Thoracic aorta (tissue), 2 donors: ENCODE measurements around the gene RBMS3. TPM values are rescaled to one million over a fixed set of nuclear protein-coding genes. Genes with fewer than 3 reads are reported as not detected.
"Not testable (repeated sequence)": the region's sequence is repeated elsewhere in the genome, so short reads cannot be mapped to it uniquely, and the experiment has no call there.

Experiments used
- ATAC-seq: fragments of 150-250 bp; one replicate; pipeline ENCODE4 v1.8.0; 2017; ENCODE audit warnings: low read depth; ENCODE audit not compliant: insufficient number of reproducible peaks, low FRiP score
- DNase-seq: peaks from one replicate; pipeline ENCODE4 v3.0.0-alpha.2; 2020; ENCODE audit warnings: low spot score
- H3K27ac ChIP-seq, 2 donors: fragments of 200-600 bp; sonication (generic); 1 replicate in 1 of 2; 2 replicates in 1 of 2; pipeline ENCODE4 v1.5.1; 2016; ENCODE audit warnings: mild to moderate bottlenecking in 2 of 2, moderate library complexity in 2 of 2
- H3K27me3 ChIP-seq: fragments of 200-600 bp; sonication (generic); replicated peaks from 2 replicates; pipeline ENCODE4 v1.6.0; 2016; ENCODE audit warnings: mild to moderate bottlenecking; ENCODE audit not compliant: insufficient read depth
- H3K36me3 ChIP-seq: fragments of 200-600 bp; sonication (generic); one replicate; pipeline ENCODE4 v1.5.1; 2016
- H3K4me1 ChIP-seq, 2 donors: fragments of 200-600 bp; sonication (generic); 1 replicate in 1 of 2; 2 replicates in 1 of 2; pipeline versions ENCODE4 v1.5.1 to v1.6.0; 2016; ENCODE audit warnings: low read depth in 2 of 2, mild to moderate bottlenecking in 1 of 2; ENCODE audit not compliant: control insufficient read depth in 1 of 2
- H3K4me3 ChIP-seq: fragments of 200-600 bp; sonication (generic); 2 replicates; pipeline ENCODE4 v1.5.1; 2016; ENCODE audit warnings: mild to moderate bottlenecking
- H3K9me3 ChIP-seq: fragments of 200-600 bp; sonication (generic); 2 replicates; pipeline ENCODE4 v1.5.1; 2016
- total RNA-seq, 2 donors: library from RNA; depleted of rRNA; stranded (reverse); fragments of >200 nt; gene quantifications; one replicate each; pipeline versions ENCODE4 v1.1.0 to v1.2.3, GENCODE V29; 2016
- TF ChIP-seq, protein P1 (sequence below): fragments of 200-600 bp; sonication (generic); IDR thresholded peaks from one replicate; pipeline ENCODE4 v1.5.1; 2019; ENCODE audit warnings: antibody characterized with exemption

The RBMS3 gene
- total RNA-seq, 2 donors from 2014 or later, result 149 to 186 TPM

DNA sequence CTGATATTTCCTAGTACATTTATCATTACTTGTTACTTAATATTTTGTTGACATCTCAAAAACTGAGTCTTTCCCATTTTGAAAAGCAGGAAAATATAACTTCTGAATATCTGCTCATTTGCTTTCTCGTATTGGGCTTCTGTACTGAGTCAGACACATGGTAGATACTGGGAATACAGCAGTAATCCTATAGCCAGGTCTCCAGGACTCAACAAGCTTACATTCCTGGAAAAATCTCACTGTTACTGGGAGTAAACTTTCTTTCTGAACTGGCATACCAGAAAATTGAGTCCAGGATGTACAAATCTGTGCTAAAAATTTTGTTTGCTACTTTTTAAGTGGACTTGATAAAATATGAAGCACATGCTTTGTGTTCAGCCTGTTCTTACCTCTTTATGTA lies 240.4 kb downstream of the RBMS3 start:
- no peaks in the 10 kb centered on the region for H3K36me3 ChIP-seq
- no peak overlapping the region for H3K4me3 ChIP-seq
- peaks cover 23 to 65% of the 10 kb centered on the region in 2 donors for H3K4me1 ChIP-seq
- TF ChIP-seq, protein P1, sequence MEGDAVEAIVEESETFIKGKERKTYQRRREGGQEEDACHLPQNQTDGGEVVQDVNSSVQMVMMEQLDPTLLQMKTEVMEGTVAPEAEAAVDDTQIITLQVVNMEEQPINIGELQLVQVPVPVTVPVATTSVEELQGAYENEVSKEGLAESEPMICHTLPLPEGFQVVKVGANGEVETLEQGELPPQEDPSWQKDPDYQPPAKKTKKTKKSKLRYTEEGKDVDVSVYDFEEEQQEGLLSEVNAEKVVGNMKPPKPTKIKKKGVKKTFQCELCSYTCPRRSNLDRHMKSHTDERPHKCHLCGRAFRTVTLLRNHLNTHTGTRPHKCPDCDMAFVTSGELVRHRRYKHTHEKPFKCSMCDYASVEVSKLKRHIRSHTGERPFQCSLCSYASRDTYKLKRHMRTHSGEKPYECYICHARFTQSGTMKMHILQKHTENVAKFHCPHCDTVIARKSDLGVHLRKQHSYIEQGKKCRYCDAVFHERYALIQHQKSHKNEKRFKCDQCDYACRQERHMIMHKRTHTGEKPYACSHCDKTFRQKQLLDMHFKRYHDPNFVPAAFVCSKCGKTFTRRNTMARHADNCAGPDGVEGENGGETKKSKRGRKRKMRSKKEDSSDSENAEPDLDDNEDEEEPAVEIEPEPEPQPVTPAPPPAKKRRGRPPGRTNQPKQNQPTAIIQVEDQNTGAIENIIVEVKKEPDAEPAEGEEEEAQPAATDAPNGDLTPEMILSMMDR, result no peak
- no peaks in the 10 kb centered on the region for H3K27me3 ChIP-seq
- no peak overlapping the region for H3K27ac ChIP-seq
- DNase-seq (no peak), ATAC-seq (no peak)
- no peaks in the 10 kb centered on the region for H3K9me3 ChIP-seq

DNA sequence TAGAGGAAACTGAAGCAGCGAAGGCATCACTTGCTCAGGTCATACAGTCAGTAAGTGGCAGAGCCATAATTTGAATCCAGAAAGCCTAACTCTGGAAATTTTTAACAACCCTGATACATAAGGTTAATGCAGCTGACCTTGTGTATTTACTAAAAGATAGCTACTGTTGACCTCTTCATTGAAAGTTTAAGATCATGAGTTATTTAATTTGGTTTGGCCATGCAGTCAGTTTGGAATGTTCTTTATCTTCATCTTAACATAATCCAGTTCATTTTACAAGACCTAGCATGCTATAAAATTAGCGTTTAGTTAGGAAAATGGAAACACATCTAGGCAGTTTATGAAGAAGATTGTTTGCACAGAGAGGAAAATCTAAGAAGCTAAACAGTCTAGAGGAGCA lies 240.9 kb downstream of the RBMS3 start:
- peaks cover 25 to 64% of the 10 kb centered on the region in 2 donors for H3K4me1 ChIP-seq
- no peak overlapping the region for H3K27ac ChIP-seq
- no peaks in the 10 kb centered on the region for H3K27me3 ChIP-seq
- ATAC-seq (no peak), DNase-seq (no peak)
- H3K36me3 ChIP-seq, result no peaks in the 10 kb centered on the region
- no peak overlapping the region for H3K4me3 ChIP-seq
- TF ChIP-seq, protein P1, result no peak
- no peaks in the 10 kb centered on the region for H3K9me3 ChIP-seq

DNA sequence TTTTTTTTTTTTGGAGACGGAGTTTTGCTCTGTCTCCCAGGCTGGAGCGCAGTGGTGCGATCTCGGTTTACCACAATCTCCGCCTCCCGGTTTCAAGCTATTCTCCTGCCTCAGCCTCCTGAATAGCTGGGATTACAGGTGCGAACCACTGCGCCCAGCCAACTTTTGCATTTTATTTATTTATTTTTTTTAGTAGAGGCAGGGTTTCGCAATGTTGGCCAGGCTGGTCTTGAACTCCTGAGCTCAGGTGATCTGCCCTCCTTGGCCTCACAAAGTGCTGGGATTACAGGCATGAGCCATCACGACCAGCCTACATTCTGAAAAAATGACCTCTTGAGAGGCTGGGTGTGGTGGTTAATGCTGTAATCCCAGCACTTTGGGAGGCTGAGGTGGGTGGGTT lies 243.6 kb downstream of the RBMS3 start:
- Histone ChIP-seq H3K4me3 (peak overlapping the region; percentile 52), H3K27ac (peak overlapping the region; percentile 75 to 81), H3K4me1 (peaks cover 28 to 64% of the 10 kb centered on the region in 2 donors)
- not testable (repeated sequence) for DNase-seq, ATAC-seq, H3K36me3 ChIP-seq, H3K9me3 ChIP-seq, H3K27me3 ChIP-seq

DNA sequence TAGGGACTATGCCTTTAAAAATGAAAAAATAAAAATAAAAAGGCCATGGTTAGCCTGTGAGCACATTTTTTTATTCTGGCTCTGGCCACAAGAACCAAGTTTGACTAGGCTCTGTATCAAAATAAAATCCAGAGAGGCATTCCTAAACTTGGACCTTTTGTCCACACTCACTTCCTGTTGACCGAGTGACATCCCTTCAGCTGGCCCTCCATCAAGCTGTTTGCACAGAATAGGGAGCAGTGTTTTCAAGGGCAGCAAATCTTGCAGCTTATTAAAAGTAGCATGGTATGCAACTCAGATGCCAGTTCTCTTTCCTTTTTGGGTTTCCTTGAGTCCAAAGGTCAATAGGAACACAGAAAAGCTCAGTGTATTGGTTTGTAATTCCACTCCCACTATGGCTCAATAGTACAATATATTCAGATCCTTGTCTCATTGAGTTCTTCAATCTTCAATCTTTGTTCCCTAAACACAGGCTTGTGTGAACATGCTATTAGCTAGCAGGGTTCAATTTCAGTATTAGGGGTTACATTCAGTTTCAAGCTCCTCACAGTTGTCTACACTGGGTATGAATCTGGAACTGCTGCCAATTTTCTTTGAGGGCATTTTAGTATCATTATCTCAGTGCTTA lies 244.5 kb downstream of the RBMS3 start:
- TF ChIP-seq, protein P1, result no peak
- DNase-seq, result peak; percentile 50
- no peaks in the 10 kb centered on the region for H3K9me3 ChIP-seq
- ATAC-seq, result peak; percentile 92
- H3K27me3 ChIP-seq, result no peaks in the 10 kb centered on the region
- H3K4me1 ChIP-seq, result peaks cover 31 to 67% of the 10 kb centered on the region in 2 donors
- H3K4me3 ChIP-seq, result peak overlapping the region; percentile 52
- H3K27ac ChIP-seq, result peak overlapping the region; percentile 75 to 82
- no peaks in the 10 kb centered on the region for H3K36me3 ChIP-seq

DNA sequence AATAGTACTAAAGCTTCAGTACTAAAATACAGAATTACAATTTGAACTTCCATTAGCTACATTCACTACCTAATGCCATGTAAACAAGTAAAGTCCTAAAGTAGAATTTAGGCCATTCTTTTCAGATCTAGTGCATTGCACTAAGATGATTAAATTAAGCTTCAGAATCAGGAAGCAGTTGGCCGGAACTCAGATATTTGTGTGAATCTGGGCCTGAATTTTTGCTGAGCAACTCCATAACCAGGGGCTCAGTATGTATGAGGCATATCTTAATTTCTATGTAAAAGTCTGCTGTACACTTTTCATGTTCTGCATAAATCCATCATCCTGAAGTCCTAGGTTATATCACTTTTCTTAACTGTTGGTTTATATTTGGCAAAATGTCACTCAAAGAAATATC lies 246.4 kb downstream of the RBMS3 start:
- no peak overlapping the region for H3K4me3 ChIP-seq
- H3K9me3 ChIP-seq, result no peaks in the 10 kb centered on the region
- H3K36me3 ChIP-seq, result no peaks in the 10 kb centered on the region
- TF ChIP-seq, protein P1, result no peak
- ATAC-seq (no peak), DNase-seq (no peak)
- no peaks in the 10 kb centered on the region for H3K27me3 ChIP-seq
- peak overlapping the region; percentile 48 to 68 for H3K27ac ChIP-seq
- peaks cover 35 to 73% of the 10 kb centered on the region in 2 donors for H3K4me1 ChIP-seq

DNA sequence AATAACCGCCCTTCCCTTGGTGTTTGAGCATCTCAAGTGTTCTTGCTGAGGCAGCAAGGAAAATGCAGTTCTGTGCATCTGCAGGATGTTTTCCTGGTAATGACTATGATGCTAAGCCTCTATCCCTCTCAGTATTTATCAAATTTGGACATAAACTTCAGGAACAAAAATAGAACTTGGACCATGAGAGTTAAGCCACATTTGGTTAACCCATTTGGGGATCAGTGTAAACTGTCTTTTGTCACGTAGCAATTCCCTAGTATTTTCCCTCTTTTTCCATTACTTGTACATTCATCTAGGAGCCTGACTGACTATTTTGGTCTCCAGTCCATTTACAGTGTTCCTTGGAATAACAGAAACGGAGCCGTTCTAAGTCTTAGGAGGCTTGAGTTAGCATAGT lies 250.8 kb downstream of the RBMS3 start:
- Histone ChIP-seq H3K36me3 (no peaks in the 10 kb centered on the region), H3K4me1 (peaks cover 24 to 51% of the 10 kb centered on the region in 2 donors), H3K27ac (peak overlapping the region; percentile 11 to 43), H3K4me3 (no peak overlapping the region), H3K27me3 (no peaks in the 10 kb centered on the region), H3K9me3 (no peaks in the 10 kb centered on the region)
- TF ChIP-seq, protein P1, result no peak
- no peak for ATAC-seq
- no peak for DNase-seq
